Smooth muscle cell (in vitro differentiated cells): ENCODE data around the gene FSTL4. TPM values are rescaled to one million over a fixed set of nuclear protein-coding genes. Genes with fewer than 3 reads are reported as not detected.

Experiments
- DNase-seq: peaks from one replicate; lab custom pipeline; 2025; ENCODE audit not compliant: unreplicated experiment; lab: John Stamatoyannopoulos, UW
- H2AFZ ChIP-seq: fragments of 200-600 bp; sonication (generic); 2 replicates; pipeline ENCODE4 v1.6.0; 2016; ENCODE audit warnings: antibody characterized with exemption, low read depth, mild to moderate bottlenecking
- H3F3A ChIP-seq: fragments of 200-600 bp; sonication (generic); 2 replicates; pipeline ENCODE4 v1.6.0; 2017; ENCODE audit warnings: antibody characterized with exemption, low read depth
- H3K27ac ChIP-seq: fragments of 200-600 bp; sonication (generic); 2 replicates; pipeline ENCODE4 v1.5.1; 2016; ENCODE audit warnings: low read depth, mild to moderate bottlenecking
- H3K27me3 ChIP-seq: fragments of 200-600 bp; sonication (generic); 2 replicates; pipeline ENCODE4 v1.6.1; 2016; ENCODE audit warnings: low read depth, mild to moderate bottlenecking
- H3K36me3 ChIP-seq: fragments of 200-600 bp; sonication (generic); 2 replicates; pipeline ENCODE4 v1.5.1; 2016; ENCODE audit warnings: low read depth
- H3K4me1 ChIP-seq: fragments of 200-600 bp; sonication (generic); 2 replicates; pipeline ENCODE4 v1.5.1; 2016; ENCODE audit warnings: low read depth
- H3K4me2 ChIP-seq: fragments of 200-600 bp; sonication (generic); 2 replicates; pipeline ENCODE4 v1.6.0; 2016; ENCODE audit warnings: mild to moderate bottlenecking
- H3K4me3 ChIP-seq: fragments of 200-600 bp; sonication (generic); 2 replicates; pipeline ENCODE4 v1.5.1; 2016; ENCODE audit warnings: mild to moderate bottlenecking
- H3K79me2 ChIP-seq: fragments of 200-600 bp; sonication (generic); 2 replicates; pipeline ENCODE4 v1.6.0; 2016; ENCODE audit warnings: low read depth, mild to moderate bottlenecking
- H3K9ac ChIP-seq: fragments of 200-600 bp; sonication (generic); 2 replicates; pipeline ENCODE4 v1.6.0; 2016; ENCODE audit warnings: low read depth
- H3K9me3 ChIP-seq: fragments of 200-600 bp; sonication (generic); replicated peaks from 2 replicates; pipeline ENCODE4 v1.5.1; 2016; ENCODE audit warnings: low read depth
- H4K20me1 ChIP-seq: fragments of 200-600 bp; sonication (generic); 2 replicates; pipeline ENCODE4 v1.6.0; 2016; ENCODE audit warnings: low read depth
- WGBS: methylation state at CpG from one replicate; pipeline ENCODE4 v1.1.7; 2016; ENCODE audit warnings: low lambda C conversion rate; 5-methylcytosine and 5-hydroxymethylcytosine counted together
- polyA plus RNA-seq: library from polyadenylated mRNA; unstranded; fragments of >200 nt; fragmentation: Nextera tagmentation; extraction: Ambion mirVana; gene quantifications from 2 replicates; pipeline ENCODE4 v1.2.1, GENCODE V29; 2016
- total RNA-seq: library from RNA; depleted of rRNA; stranded (reverse); fragments of >200 nt; gene quantifications from 2 replicates; pipeline ENCODE4 v1.2.3, GENCODE V29; 2014
- TF ChIP-seq, protein P1 (sequence below): fragments of 200-600 bp; sonication (generic); IDR thresholded peaks from 2 replicates; pipeline ENCODE4 v1.5.1; 2017; ENCODE audit warnings: borderline replicate concordance, mild to moderate bottlenecking, antibody characterized with exemption; ENCODE audit not compliant: insufficient read depth, poor library complexity, severe bottlenecking

The FSTL4 gene
- total and polyA plus RNA-seq, 2 experiments from 2014 or later = 0.49 TPM; not detected in 1

- 89% methylated on average over 3 of the region's 3 CpGs for WGBS
- Histone ChIP-seq H3F3A (no peaks in the 10 kb centered on the region), H3K4me3 (no peak overlapping the region), H3K27me3 (no peaks in the 10 kb centered on the region), H3K27ac (no peak overlapping the region), H3K4me1 (no peaks in the 10 kb centered on the region), H3K79me2 (no peaks in the 10 kb centered on the region), H3K4me2 (no peak overlapping the region), H4K20me1 (no peaks in the 10 kb centered on the region), H3K9me3 (no peaks in the 10 kb centered on the region), H3K36me3 (no peaks in the 10 kb centered on the region), H2AFZ (no peak overlapping the region), H3K9ac (no peak overlapping the region)
- TF ChIP-seq, protein P1, sequence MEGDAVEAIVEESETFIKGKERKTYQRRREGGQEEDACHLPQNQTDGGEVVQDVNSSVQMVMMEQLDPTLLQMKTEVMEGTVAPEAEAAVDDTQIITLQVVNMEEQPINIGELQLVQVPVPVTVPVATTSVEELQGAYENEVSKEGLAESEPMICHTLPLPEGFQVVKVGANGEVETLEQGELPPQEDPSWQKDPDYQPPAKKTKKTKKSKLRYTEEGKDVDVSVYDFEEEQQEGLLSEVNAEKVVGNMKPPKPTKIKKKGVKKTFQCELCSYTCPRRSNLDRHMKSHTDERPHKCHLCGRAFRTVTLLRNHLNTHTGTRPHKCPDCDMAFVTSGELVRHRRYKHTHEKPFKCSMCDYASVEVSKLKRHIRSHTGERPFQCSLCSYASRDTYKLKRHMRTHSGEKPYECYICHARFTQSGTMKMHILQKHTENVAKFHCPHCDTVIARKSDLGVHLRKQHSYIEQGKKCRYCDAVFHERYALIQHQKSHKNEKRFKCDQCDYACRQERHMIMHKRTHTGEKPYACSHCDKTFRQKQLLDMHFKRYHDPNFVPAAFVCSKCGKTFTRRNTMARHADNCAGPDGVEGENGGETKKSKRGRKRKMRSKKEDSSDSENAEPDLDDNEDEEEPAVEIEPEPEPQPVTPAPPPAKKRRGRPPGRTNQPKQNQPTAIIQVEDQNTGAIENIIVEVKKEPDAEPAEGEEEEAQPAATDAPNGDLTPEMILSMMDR = no peak
- no peak for DNase-seq
Observed at GRCh38 chr5:133286483-133286882, 325.9 kb downstream of the FSTL4 start.

DNA sequence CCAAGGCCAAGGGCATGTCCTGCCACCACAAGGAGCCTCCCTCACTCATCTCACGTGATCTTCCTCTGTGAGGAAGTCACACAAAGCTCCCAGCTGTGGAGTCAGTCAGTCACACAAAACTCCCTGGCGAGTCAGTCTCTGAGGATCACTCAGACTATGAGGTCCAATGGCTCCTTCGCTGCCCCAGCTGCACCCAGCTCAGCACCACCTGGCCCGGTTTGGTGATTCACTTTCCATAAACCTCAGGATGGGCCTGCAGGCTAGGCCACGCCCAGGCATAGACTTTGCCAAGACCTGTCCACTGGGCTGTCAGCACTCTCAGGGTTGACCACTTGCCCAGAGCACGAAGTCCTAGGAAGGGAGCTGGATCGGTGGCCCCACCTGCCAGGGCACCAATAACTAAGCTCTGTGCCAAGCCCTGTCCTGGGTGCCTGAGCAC, 326.7 kb downstream of the FSTL4 start:
- H3K4me2 ChIP-seq = no peak overlapping the region

GRCh38 chr5:133284306-133284705, 328.0 kb downstream of the FSTL4 start:
- no peak overlapping the region for H3K4me2 ChIP-seq
- no peaks in the 10 kb centered on the region for H3K4me1 ChIP-seq
- H3K79me2 ChIP-seq = no peaks in the 10 kb centered on the region
- no peak overlapping the region for H3K4me3 ChIP-seq
- H3K9me3 ChIP-seq = no peaks in the 10 kb centered on the region
- no peaks in the 10 kb centered on the region for H3F3A ChIP-seq
- H3K27ac ChIP-seq = no peak overlapping the region
- H3K27me3 ChIP-seq = no peaks in the 10 kb centered on the region
- DNase-seq = no peak
- no peak overlapping the region for H3K9ac ChIP-seq
- 85% methylated on average over 3 of the region's 3 CpGs for WGBS
- no peaks in the 10 kb centered on the region for H3K36me3 ChIP-seq
- TF ChIP-seq, protein P1 = no peak
- no peaks in the 10 kb centered on the region for H4K20me1 ChIP-seq
- H2AFZ ChIP-seq = no peak overlapping the region

More for the DNA sequence above, 326.7 kb downstream of the FSTL4 start:
- 83% methylated on average over 7 of the region's 7 CpGs for WGBS
- H3K27me3 ChIP-seq = no peaks in the 10 kb centered on the region
- H4K20me1 ChIP-seq = no peaks in the 10 kb centered on the region
- no peak overlapping the region for H2AFZ ChIP-seq
- no peak for DNase-seq
- H3K36me3 ChIP-seq = no peaks in the 10 kb centered on the region
- no peaks in the 10 kb centered on the region for H3K79me2 ChIP-seq
- H3K9me3 ChIP-seq = no peaks in the 10 kb centered on the region
- H3K9ac ChIP-seq = no peak overlapping the region
- TF ChIP-seq, protein P1 = no peak
- H3F3A ChIP-seq = no peaks in the 10 kb centered on the region
- no peak overlapping the region for H3K27ac ChIP-seq
- no peak overlapping the region for H3K4me3 ChIP-seq
- H3K4me1 ChIP-seq = no peaks in the 10 kb centered on the region

DNA sequence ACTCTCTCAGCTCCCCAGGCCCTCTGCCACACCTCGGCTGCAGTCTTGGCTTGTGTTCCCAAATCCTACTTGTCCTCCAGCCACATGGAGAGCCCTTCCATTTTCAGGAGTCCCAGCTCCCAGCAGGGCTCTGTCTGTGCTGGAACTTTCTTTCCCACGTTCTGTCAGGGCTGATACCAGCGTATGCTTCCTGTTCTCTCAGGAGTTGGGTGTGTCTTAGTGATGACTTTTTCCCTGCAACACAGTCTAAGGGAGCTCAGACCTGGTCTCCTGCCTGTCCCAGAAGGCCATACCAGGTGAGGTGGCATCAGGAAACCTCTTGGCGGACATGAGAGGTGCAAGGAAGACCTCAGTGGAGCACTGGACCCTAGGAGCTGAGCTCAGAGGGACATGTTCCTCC, 334.0 kb downstream of the FSTL4 start:
- Histone ChIP-seq H3K4me3 (no peak overlapping the region), H3K36me3 (no peaks in the 10 kb centered on the region), H3K79me2 (no peaks in the 10 kb centered on the region), H3K4me1 (peaks cover 11% of the 10 kb centered on the region), H3F3A (no peaks in the 10 kb centered on the region), H3K9me3 (no peaks in the 10 kb centered on the region), H2AFZ (no peak overlapping the region), H3K4me2 (no peak overlapping the region), H4K20me1 (no peaks in the 10 kb centered on the region), H3K27ac (no peak overlapping the region), H3K9ac (no peak overlapping the region), H3K27me3 (no peaks in the 10 kb centered on the region)
- 87% methylated on average over 4 of the region's 4 CpGs for WGBS
- no peak for DNase-seq
- TF ChIP-seq, protein P1 = no peak
